DOHH2 (cell line): ENCODE data around the gene ABLIM1.

Source experiments
- H3F3A ChIP-seq: fragments of 200-600 bp; sonication (generic), shearing (Covaris generic); 2 replicates; pipeline ENCODE4 v1.6.0; 2016; ENCODE audit warnings: antibody characterized with exemption, mild to moderate bottlenecking; ENCODE audit not compliant: control insufficient read depth, insufficient read depth
- H3K27ac ChIP-seq: fragments of 200-600 bp; sonication (generic); 2 replicates; pipeline ENCODE4 v1.5.1; 2014; ENCODE audit warnings: low read depth, mild to moderate bottlenecking, low read length, moderate library complexity
- H3K27me3 ChIP-seq: fragments of 200-600 bp; sonication (generic); 2 replicates; pipeline ENCODE4 v1.6.1; 2014; ENCODE audit warnings: mild to moderate bottlenecking, low read length, mixed read lengths; ENCODE audit not compliant: control insufficient read depth
- H3K36me3 ChIP-seq: fragments of 200-600 bp; sonication (generic); 2 replicates; pipeline ENCODE4 v1.6.1; 2014; ENCODE audit warnings: mild to moderate bottlenecking, low read length, moderate library complexity, mixed read lengths; ENCODE audit not compliant: control insufficient read depth
- H3K4me1 ChIP-seq: fragments of 200-600 bp; sonication (generic); 2 replicates; pipeline ENCODE4 v1.6.1; 2014; ENCODE audit warnings: mild to moderate bottlenecking, low read length, mixed read lengths; ENCODE audit not compliant: control insufficient read depth
- H3K4me2 ChIP-seq: fragments of 200-600 bp; sonication (generic); 2 replicates; pipeline ENCODE4 v1.6.0; 2014; ENCODE audit warnings: mild to moderate bottlenecking, low read length, moderate library complexity
- H3K4me3 ChIP-seq: fragments of 200-600 bp; sonication (generic); 2 replicates; pipeline ENCODE4 v1.5.1; 2014; ENCODE audit warnings: mild to moderate bottlenecking, low read length, mixed read lengths
- H3K79me2 ChIP-seq: fragments of 200-600 bp; sonication (generic); 2 replicates; pipeline ENCODE4 v1.6.1; 2014; ENCODE audit warnings: mild to moderate bottlenecking, low read length, mixed read lengths; ENCODE audit not compliant: control insufficient read depth
- H3K9me2 ChIP-seq: fragments of 200-600 bp; sonication (generic); replicated peaks from 2 replicates; pipeline ENCODE4 v1.6.1; 2014; ENCODE audit warnings: mild to moderate bottlenecking, low read length, mixed read lengths; ENCODE audit not compliant: control insufficient read depth
- H3K9me3 ChIP-seq: fragments of 200-600 bp; sonication (generic); 2 replicates; pipeline ENCODE4 v1.6.1; 2014; ENCODE audit warnings: antibody characterized with exemption, low read length, mixed read lengths; ENCODE audit not compliant: control insufficient read depth, insufficient read depth
- H4K20me1 ChIP-seq: fragments of 200-600 bp; sonication (generic); 2 replicates; pipeline ENCODE4 v1.6.0; 2014; ENCODE audit warnings: low read depth, mild to moderate bottlenecking, antibody characterized with exemption, low read length, moderate library complexity; ENCODE audit not compliant: control insufficient read depth, insufficient read depth
- CTCF ChIP-seq: fragments of 200-600 bp; sonication (generic); IDR thresholded peaks from one replicate; pipeline ENCODE4 v1.5.1; 2014; ENCODE audit warnings: antibody characterized with exemption, mild to moderate bottlenecking, low read depth, low read length; ENCODE audit not compliant: poor library complexity, severe bottlenecking
- EZH2phosphoT487 ChIP-seq: fragments of 200-600 bp; sonication (generic); IDR thresholded peaks from 2 replicates; pipeline ENCODE4 v1.6.1; 2017; ENCODE audit warnings: borderline replicate concordance, mild to moderate bottlenecking, antibody characterized with exemption, low read length, moderate library complexity, mixed read lengths

ABLIM1 gene

GRCh38 chr10:114392112-114392835 lies 265.8 kb downstream of the ABLIM1 start:
- H3K36me3 ChIP-seq, result no peaks in the 10 kb centered on the region
- no peaks in the 10 kb centered on the region for H3K4me1 ChIP-seq
- peaks cover 28% of the 10 kb centered on the region for H3K27me3 ChIP-seq
- no peaks in the 10 kb centered on the region for H3K79me2 ChIP-seq
- no peak overlapping the region for H3K4me2 ChIP-seq
- no peaks in the 10 kb centered on the region for H3K9me3 ChIP-seq
- TF ChIP-seq EZH2phosphoT487 (no peak), CTCF (no peak)
- H3F3A ChIP-seq, result no peaks in the 10 kb centered on the region
- H3K9me2 ChIP-seq, result no peaks in the 10 kb centered on the region
- no peak overlapping the region for H3K4me3 ChIP-seq
- no peak overlapping the region for H3K27ac ChIP-seq
- no peaks in the 10 kb centered on the region for H4K20me1 ChIP-seq

GRCh38 chr10:114391599-114391998 lies 266.5 kb downstream of the ABLIM1 start:
- Histone ChIP-seq H3K27ac (no peak overlapping the region), H3K27me3 (peaks cover 28% of the 10 kb centered on the region), H3K9me3 (no peaks in the 10 kb centered on the region), H3K4me2 (no peak overlapping the region), H3K4me1 (no peaks in the 10 kb centered on the region), H4K20me1 (no peaks in the 10 kb centered on the region), H3K9me2 (no peaks in the 10 kb centered on the region), H3F3A (no peaks in the 10 kb centered on the region), H3K79me2 (no peaks in the 10 kb centered on the region), H3K4me3 (no peak overlapping the region), H3K36me3 (no peaks in the 10 kb centered on the region)
- no peak for TF ChIP-seq EZH2phosphoT487
- no peak for TF ChIP-seq CTCF

GRCh38 chr10:114389426-114389825 lies 268.6 kb downstream of the ABLIM1 start:
- Histone ChIP-seq H3K4me3 (no peak overlapping the region), H4K20me1 (no peaks in the 10 kb centered on the region), H3K79me2 (no peaks in the 10 kb centered on the region), H3K36me3 (no peaks in the 10 kb centered on the region), H3K9me3 (no peaks in the 10 kb centered on the region), H3K4me1 (no peaks in the 10 kb centered on the region), H3K27me3 (peaks cover 16% of the 10 kb centered on the region), H3F3A (no peaks in the 10 kb centered on the region), H3K9me2 (no peaks in the 10 kb centered on the region), H3K27ac (no peak overlapping the region), H3K4me2 (no peak overlapping the region)
- TF ChIP-seq CTCF (no peak), EZH2phosphoT487 (no peak)
